HPDE6-E6E7 (cell line): Measurements from ENCODE around the gene MTMR12.
A peak's percentile ranks its signal among the peaks of the same experiment; 100 is the strongest.
"Not testable (repeated sequence)": the region's sequence is repeated elsewhere in the genome, so short reads cannot be mapped to it uniquely, and the experiment has no call there.

Source experiments
- DNase-seq: peaks from one replicate; pipeline ENCODE4 v3.0.0; 2011; ENCODE audit warnings: missing footprints; ENCODE audit errors: extremely low spot score

The MTMR12 gene

DNA sequence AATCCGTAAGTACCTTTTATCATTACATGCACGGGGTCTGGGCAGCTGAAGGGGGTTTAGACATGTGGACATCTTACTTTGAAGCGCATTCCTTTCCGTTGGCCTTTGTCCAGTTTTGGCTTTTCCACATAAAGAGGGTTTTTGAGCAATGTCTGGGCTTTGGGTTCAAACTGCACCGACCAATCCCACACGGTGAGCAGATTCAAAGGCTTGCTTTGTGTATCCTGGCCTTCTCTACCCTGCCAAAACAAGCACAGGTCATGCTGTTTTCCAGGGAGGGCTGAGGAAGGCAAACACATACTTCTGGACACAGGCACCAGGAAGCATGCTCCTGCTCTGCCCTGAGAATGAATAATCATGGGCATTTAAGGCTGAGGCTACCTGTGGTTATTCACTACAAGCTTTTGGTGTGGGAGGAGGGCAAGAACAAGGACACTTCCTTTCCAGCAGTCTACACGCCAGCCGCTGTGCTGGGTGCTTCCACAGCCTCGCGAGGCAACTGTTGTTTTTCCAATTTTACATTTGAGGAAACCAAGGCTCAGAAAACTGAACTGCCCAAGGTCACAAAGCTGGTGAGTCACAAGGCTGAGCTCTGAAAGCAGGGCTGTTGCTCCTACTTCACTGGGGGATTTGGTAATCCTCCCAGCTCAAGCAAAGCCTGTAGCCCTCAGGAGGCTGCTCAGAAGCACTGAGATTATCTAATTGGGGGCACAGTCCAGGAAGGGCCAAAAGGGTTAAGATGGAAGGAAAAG is 78.9 kb downstream of the MTMR12 start:
- DNase-seq = no peak

DNA sequence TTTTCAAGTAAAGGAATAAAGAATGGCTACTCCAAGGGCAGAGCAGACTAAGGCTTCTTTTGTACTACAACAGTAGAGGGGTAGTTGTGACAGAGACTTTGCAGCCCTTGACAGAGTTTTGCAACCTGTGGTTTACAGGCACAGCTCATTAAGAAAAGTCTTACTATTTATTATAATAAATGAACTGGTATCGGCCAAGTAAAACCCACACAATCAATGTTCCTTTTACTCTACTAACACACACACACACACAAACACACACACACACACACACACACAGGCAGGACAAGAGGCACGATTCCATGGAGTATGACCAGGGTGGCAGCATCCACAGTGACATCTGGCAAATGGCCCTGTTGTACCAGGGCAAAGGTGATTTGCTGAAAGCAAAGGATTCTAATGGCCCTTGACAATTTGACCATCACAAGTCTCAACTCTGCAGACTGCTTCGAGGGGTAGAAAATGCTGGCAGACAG is 79.5 kb downstream of the MTMR12 start:
- DNase-seq = no peak

DNA sequence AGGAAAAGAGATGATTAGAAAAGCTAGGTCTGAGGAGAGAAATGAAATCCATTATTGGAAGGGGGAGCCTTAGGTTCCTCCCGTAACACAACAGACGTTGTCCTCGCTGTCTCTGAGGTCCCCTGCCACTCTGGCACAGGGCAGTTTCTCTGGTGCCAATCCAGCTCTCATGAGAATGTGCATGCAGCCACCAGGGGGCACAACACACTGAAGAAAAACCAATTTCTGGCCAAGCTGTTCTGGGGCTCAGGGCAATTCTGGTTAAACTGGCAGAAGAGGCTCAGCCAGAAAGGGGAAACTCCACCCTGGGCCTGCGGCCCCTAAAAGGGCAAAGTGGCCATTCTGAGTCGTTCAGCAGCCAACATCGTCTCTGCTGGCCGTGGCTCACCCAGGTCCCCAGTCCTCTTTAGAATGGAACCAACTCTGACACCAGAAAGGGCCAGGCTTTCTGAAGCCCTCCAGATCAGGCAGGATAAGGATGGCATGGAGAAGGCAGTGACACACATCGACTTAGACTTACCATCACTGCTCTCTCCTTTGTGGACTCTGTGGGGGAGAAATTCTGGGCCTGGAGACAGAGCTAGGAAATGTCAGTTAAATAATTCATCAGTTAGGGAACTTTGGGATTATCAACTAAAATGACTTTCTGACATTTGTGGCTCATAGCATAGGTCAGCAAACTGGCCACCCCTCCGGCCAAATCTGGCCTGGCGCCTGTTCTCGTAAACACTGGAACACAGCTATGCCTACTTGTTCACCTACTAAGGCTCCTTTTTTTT is 80.1 kb downstream of the MTMR12 start:
- DNase-seq = peak; percentile 57

DNA sequence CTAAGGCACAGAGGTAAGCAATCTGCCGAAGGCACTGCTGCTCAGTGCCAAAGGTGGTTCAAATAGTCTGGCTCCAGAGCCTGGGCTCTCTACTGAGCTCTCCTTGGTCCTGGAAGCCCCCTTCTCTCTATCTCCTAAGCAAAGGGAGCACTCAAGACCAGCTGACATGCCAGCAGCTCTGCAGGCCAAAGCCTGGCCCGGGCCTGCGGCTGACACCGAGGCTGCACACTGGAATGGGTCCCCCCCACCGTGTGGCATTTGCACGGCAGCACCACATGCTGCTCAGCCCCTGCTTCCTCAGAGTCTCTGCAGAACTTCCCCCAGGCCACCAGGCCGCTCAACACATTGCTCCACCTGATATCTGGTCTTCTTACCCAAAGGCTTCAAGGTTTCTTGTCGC is 80.8 kb downstream of the MTMR12 start:
- DNase-seq = no peak

DNA sequence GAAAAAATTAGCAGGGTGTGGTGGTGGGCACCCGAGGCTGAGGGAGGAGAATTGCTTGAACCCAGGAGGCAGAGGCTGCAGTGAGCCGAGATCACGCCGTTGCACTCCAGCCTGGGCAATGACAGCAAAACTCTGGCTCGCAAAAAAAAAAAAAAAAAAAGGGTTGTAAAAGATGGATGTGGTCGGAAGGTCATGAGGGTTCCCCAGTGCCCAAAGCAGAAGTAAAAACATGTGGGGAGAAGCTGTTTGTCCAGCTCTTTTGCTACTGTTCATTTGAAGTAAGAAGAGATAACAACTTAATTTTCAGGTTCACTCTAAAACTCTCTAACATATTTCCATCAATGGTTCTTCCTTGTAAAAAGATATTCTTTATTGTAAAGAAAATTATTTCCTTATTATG is 81.5 kb downstream of the MTMR12 start:
- no peak for DNase-seq

DNA sequence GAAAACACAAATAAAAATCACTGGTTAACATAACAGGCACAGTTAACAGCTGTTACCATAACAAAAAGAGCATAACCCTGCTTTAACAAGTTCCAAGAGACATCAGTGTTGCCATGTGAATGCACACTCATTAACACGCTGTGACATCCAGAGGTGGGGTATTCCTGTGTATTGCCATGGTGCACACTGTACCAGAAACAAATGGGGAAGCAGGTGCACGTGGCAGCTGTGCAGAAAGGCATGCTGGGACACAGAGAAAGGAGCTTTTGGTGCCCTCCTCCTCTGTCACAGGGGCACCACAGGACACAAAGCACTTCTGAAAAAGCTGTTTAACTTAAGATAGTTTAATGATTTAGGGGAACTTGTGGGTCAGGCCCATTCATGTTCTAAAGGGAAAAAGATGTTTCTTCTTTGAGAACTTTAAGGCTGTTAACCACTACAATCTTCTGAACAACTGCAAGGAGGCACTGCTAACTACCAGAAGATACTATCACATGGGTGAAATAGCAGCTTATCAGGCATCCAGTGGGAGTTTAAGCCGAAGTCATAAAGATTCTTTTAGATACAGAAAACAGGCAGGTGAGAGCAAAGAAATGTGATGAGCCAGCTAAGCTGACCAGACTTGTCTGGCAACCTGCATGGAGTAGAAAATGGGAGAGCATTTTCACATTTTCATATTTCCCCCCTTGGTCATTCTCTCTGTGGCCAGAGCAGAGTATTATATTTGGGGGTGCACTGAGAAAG is 82.2 kb downstream of the MTMR12 start:
- no peak for DNase-seq

DNA sequence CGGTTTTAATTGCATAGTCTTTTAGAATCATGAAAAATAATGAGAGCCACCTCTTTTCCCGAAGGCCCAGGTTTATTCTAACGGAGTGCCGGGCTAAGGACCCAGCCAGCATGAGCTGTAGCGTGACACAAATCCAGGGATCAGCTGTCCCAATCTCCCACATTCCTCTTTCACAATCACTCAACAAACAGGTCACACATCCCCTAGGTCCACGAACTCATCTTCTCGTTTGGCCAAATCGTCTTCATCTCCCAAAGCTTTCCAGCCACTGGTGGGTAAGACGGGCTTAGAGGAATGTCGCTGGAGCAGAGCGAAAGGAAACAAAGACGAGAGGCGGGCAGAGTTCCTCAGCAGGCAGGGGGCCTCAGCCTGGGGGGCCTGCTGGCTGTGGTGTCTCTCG is 83.2 kb downstream of the MTMR12 start:
- no peak for DNase-seq

DNA sequence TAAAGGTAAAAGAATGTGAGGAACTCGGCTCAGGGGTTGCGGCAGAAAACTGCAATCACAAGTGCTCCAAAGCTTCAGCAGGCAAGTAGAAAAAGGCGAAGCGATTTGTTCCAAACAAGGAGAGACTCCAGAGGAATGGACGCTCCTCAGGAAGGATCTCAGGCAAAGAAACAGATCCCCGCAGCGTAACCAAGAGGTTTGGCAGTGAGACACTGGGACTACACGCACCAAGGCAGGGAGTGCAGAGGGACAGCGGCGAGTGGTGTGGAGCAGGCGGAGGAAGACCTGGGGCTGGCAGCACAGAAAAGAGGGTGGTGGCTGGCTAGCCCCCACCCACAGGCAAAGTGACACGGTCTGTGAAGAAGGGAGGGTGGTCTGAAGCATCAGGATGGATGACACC is 83.9 kb downstream of the MTMR12 start:
- DNase-seq = no peak

DNA sequence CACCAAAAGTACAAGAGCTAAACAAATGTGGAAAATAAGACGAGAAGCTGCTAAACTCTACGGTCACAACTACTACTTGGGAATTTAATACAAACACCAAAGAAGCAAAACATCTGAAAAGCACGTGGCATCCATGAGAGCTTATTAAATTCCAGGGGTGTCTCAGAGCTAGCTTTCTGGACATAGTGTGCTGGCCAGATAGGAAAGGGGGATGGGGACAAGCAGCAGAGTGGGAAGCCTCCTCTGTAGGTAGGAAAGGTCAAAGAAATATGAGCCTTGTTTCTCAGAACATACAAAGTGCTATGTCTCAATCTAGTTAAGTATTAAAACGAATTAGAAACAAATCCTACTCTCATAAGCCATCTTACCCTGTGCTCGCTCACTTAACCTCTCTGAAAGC is 87.3 kb downstream of the MTMR12 start:
- no peak for DNase-seq

DNA sequence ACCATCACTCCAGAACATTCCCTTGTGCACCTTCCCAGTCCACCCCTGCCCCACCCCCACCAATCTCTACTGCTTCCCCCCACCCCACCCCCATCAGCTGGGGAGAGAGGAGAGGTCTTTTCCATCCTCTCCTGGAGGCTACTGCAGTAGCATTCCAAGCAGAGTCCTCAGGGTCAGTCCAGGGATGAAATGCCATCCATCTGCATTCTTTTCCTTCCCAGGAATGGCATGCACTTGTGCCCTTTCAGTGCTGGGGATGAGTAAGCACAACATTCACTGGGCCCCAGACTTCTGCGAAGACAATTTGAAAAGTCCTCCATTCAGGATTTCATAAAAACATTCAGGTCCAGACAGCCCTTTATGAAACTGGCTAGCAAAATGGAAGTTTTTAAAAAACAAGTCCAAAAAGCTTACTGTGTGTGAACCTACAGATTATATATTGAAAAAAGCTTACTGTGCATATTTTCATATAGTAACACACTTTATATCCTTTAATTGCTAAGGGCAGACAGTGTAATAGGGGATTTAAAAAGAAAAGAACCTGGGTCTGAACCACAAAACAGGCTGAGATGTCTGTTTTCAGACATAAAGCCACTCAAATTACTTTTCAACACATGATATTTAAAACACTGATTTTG is 88.6 kb downstream of the MTMR12 start:
- peak; percentile 41 for DNase-seq

DNA sequence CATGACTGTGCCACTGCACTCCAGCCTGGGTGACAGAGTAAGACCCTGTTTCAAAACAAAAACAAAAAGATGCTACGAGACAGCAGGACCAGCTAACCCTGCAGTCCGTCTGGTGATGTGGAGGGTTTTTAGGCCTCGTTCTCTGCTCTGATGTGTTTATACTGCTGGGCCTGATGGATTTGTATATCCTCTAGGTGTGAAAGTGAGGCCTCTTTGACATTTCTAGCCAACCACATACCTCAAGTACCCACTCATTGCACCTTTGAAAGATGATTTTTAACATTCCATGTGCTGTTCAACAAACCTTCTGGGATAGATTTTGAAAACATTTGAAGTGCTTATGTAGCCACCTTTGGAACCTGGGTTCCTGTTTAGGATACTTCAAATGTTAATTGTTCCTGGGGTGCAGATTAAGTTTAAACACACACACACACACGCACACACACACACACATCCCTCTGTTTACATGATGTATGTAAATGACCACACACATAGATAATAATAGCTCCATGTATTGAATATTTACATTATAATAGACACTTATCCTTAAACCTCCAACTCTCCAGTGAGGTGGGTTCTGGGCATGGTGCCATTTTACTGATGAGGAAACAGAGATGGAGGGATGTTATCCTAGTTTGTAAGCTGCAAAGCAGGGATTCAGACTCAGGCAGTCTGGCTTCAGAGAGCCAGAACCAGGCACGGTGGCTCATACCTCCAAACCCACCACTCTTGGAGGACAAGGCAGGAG is 89.8 kb downstream of the MTMR12 start:
- DNase-seq = no peak

DNA sequence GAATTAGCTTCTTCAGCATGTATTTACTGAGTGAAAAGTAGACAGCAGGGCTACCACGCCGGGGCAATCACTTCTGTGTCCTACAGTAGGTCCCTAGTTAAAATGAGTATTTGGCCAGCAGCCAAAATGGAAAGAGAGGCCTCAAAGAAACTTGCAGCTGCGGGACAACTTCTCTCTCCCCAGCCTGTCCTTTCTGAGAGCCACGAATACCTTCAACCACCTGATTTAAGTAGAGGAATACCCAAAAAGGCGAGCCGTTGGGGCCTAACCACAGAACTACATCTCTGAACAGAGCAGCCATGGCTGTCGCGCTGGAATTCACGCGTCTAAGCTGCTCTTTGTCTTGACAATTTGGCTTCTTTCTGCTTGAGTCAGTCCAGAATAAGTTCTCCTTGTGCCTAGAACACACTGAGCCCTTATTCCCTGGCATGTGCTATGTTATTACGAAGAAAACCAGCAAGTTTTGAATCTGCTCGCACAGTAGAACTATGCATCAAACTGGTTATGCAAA is 94.8 kb downstream of the MTMR12 start:
- DNase-seq = no peak

DNA sequence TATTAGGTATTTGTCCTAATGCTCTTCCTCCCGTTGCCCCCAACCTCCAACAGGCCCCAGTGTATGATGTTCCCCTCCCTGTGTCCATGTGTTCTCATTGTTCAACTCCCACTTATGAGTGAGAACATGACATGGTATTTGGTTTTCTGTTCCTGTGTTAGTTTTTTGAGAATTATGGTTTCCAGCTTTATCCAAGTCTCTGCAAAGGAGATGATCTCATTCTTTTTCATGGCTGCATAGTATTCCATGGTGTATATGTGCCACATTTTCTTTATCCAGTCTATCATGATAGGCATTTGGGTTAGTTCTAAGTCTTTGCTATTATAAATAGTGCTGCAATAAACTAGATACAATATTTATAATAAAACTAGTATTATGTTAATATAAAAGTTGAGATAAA is 98.4 kb downstream of the MTMR12 start:
- not testable (repeated sequence) for DNase-seq

DNA sequence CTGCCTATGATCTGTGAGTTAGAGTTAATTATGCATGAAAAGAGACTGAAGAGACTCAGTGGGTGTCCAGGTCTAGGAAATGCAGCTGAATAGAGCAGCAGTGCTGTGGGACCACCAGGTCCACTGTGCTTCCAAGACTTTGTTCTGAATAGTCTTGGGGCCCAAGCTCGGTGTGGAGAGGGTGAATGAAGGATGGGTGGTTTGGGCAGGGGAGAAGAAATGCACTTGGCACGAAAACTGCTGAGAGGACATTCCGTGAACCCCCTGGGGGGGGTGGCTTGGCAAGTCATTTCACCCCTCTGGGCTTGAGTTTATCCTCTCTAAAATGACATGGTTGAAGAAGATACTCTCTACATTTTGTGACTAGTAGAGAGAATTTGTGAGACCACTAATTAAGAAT is 102.6 kb downstream of the MTMR12 start:
- DNase-seq = no peak

DNA sequence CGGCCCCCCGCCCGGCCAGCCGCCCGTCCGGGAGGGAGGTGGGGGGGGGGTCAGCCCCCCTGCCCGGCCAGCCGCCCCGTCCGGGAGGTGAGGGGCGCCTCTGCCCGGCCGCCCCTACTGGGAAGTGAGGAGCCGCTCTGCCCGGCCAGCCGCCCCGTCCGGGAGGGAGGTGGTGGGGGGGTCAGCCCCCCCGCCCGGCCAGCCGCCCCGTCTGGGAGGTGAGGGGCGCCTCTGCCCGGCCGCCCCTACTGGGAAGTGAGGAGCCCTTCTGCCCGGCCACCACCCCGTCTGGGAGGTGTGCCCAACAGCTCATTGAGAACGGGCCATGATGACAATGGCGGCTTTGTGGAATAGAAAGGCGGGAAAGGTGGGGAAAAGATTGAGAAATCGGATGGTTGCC is 103.9 kb downstream of the MTMR12 start:
- not testable (repeated sequence) for DNase-seq

DNA sequence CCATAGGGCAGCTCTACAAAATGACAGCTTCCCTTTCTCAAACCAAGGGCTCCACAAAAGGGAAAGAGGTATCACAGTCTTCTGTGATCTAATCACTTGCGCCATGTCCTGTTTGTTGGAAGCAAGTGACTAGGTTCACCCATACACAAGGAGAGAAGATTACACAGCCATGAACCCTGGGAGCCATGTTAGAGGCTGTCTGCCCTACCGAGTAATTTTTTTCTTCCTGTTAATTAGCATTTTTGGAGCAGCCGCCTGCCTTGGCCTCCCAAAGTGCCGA is 105.4 kb downstream of the MTMR12 start:
- DNase-seq = no peak

DNA sequence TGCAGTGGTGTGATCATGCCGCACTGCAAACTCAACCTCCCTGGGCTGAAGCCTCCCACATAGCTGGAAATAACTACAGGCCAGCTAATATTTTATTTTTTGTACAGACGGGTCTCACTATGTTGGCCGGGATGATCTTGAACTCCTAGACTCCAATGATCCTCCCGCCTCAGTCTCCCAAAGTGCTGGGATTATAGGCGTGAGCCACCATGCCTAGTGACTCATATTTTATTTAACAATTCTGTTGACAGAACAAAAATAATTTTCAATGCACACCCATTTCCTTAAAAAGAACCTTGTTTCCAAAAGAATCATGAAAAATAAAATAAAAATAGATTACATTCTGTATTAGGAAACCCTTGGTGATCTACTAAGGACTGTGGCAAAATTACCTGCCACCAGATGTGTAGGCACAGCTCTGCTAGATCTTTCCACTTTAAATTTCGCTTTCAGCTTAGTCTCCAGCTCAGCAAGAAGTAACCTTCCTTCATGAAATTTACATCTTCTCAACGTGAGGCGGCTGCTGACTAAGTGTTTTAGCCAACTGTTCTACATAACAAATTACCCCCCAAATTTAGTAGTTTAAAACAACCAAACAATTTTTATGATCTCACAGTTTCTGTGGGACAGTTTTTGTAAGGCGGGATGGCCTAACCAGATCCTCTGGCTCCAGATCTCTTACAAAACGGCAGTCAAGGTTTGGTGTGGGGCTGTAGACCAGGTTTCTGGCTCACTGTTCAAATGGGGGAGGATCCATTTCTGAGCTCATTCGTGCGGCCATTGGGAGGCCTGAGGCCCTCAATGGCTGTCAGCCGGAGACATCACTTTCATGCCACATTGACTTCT is 106.0 kb downstream of the MTMR12 start:
- DNase-seq = no peak

DNA sequence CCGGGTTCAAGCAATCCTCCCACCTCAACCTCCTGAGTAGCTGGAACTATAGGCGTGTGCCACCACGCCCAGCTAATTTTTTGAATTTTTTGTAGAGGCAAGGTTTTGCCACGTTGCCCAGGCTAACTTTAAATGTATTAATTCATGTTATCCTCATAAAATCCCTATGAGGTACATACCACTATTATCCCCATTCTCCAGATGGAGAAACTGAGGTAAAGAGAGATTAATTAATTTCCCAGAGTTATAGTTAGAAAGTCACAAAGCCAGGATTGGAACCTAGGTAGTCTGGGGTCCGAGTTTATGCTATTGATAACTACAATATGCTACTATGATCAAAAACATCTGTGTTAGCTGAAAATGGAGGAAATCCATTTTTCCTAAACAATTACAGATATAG is 106.7 kb downstream of the MTMR12 start:
- DNase-seq = no peak

DNA sequence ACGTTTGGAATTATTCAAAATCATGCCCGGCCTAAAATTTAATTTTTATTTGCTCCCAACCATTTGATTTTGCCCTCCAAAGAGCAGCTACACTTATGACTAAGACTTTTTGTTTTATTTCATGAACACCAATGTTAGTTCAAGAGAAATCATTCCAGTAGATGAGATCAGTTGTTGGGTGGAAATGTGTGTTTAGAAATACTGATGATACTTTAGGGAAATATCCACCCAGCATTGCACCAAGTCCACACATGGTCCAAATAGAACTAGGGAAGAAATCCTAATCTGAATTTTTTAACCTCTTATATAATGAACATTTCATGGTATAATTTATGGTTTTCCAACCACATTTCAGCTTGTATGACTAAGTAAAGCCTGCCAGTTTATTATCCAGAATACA is 110.3 kb downstream of the MTMR12 start:
- DNase-seq = no peak

DNA sequence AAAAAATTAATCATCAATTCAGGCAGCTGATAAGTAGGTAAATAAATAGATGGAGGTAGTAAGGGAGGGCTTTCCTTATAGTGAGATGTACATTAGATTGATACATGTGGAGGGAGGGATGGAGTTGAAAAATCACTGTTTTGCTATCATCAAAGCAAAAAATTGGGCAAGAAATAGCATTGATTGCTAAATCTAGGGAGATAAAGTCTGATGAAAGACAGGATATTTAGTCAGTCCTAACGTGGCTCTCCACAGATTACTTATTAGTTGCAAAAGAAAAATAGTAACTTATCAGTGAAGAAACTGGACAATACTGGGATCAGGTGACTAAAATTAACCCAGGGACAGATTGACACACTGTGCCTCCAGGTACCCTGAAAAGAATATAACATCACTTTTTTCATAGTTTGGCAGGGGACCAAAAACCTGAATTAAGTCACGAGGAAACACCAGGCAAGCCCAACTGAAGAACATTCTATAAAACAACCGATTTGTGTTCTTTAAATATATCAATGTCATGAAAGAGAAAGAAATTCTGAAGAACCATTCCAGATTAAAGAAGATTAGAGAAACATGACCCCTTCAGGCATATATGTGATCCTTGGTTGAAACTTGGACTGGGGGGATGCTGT is 111.5 kb downstream of the MTMR12 start:
- no peak for DNase-seq
